H1 (cell line): ENCODE data around the gene SRGAP3.

Experiments used
- ASH2L ChIP-seq: fragments of 200-600, 300-600 bp; sonication (generic); IDR thresholded peaks from one replicate; pipeline ENCODE4 v1.7.1; 2017; ENCODE audit warnings: low read length
- EP300 ChIP-seq, 2 experiments: IDR thresholded peaks; 1 replicate in 1 of 2; 2 replicates in 1 of 2; pipeline ENCODE4 v1.6.1; 2011 to 2012; ENCODE audit warnings: low read depth in 2 of 2, low read length in 2 of 2, mild to moderate bottlenecking in 2 of 2, borderline replicate concordance in 1 of 2, inconsistent platforms in 1 of 2, moderate library complexity in 1 of 2
- HDAC2 ChIP-seq, 2 experiments: fragments of 300-600 bp in 1 of 2; sonication (generic) in 1 of 2; IDR thresholded peaks; 2 replicates each; pipeline ENCODE4 v1.6.1; 2011 to 2012; ENCODE audit warnings: low read depth in 2 of 2, low read length in 2 of 2, mild to moderate bottlenecking in 2 of 2, moderate library complexity in 2 of 2, borderline replicate concordance in 1 of 2, inconsistent platforms in 1 of 2
- NRF1 ChIP-seq: IDR thresholded peaks from 2 replicates; pipeline ENCODE4 v1.6.1; 2011; ENCODE audit warnings: mild to moderate bottlenecking, low read depth, low read length, improper control_type of control experiment
- YY1 ChIP-seq: IDR thresholded peaks from 2 replicates; pipeline ENCODE4 v1.6.1; 2011; ENCODE audit warnings: low read depth, mild to moderate bottlenecking, low read length
- TF ChIP-seq, protein P1 (sequence below): IDR thresholded peaks from 2 replicates; pipeline ENCODE4 v1.6.1; 2012; ENCODE audit warnings: inconsistent platforms
- TF ChIP-seq, protein P2 (sequence below), 3 experiments: IDR thresholded peaks; 1 replicate in 2 of 3; 2 replicates in 1 of 3; pipeline versions ENCODE4 v1.5.1 to v1.6.1; 2011; ENCODE audit warnings: low read length in 3 of 3, mild to moderate bottlenecking in 3 of 3, inconsistent platforms in 2 of 3, low read depth in 1 of 3, moderate library complexity in 1 of 3; ENCODE audit not compliant: insufficient read depth in 1 of 3; ENCODE audit errors: control extremely low read depth in 1 of 3

DNA sequence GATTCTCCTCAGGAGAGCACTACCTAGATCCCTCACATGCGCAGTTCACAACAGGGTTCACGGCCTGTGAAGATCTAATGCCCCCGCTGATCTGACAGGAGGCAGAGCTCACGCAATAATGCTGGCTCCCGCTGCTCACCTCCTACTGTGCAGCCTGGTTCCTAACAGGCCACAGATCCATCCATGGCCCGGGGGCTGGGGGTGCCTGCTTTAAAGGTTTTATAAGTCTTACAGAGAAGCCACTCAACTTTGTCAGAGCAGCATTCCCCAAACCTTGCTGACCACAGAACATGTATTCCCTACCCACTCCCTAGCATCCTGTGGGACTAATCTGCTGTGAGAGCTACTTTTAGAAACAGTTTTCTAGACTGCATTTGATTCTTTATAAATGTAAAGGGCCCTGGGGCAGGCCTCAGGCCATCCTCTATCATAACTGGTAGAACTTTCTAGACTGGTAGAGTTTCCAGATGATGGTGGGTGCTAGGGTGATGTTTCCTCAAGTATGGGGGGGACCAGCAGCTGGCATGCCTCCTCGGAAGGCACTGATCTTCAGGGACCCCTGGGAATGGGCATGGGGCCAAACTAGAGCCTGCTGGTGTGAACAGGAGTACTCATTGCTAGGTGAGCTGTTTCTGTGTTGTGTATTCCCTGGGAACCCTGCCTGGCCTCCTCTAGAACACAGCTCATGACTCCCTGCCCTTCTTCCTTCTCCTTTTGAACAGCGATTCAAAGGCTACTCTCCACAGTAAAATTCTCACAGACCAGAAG, 260.5 kb downstream of the SRGAP3 start:
- no peak for TF ChIP-seq NRF1
- TF ChIP-seq EP300 (IDR thresholded peaks at IDR 0.05; ENCODE audit: borderline replicate concordance in 1 of 2, low read depth in 2 of 2, low read length in 2 of 2): no peak
- TF ChIP-seq ASH2L: no peak
- TF ChIP-seq YY1: no peak
- TF ChIP-seq, protein P1, sequence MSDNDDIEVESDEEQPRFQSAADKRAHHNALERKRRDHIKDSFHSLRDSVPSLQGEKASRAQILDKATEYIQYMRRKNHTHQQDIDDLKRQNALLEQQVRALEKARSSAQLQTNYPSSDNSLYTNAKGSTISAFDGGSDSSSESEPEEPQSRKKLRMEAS: no peak
- no peak for TF ChIP-seq HDAC2 (IDR thresholded peaks at IDR 0.05; ENCODE audit: borderline replicate concordance in 1 of 2, low read depth in 2 of 2, low read length in 2 of 2)
- TF ChIP-seq, protein P2, sequence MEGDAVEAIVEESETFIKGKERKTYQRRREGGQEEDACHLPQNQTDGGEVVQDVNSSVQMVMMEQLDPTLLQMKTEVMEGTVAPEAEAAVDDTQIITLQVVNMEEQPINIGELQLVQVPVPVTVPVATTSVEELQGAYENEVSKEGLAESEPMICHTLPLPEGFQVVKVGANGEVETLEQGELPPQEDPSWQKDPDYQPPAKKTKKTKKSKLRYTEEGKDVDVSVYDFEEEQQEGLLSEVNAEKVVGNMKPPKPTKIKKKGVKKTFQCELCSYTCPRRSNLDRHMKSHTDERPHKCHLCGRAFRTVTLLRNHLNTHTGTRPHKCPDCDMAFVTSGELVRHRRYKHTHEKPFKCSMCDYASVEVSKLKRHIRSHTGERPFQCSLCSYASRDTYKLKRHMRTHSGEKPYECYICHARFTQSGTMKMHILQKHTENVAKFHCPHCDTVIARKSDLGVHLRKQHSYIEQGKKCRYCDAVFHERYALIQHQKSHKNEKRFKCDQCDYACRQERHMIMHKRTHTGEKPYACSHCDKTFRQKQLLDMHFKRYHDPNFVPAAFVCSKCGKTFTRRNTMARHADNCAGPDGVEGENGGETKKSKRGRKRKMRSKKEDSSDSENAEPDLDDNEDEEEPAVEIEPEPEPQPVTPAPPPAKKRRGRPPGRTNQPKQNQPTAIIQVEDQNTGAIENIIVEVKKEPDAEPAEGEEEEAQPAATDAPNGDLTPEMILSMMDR (IDR thresholded peaks at IDR 0.05; ENCODE audit: control extremely low read depth in 1 of 3, insufficient read depth in 1 of 3, low read depth in 1 of 3, low read length in 3 of 3): no peak
